Astrocyte (in vitro differentiated cells and primary cell): Measurements from ENCODE around the gene FGFRL1. TPM values are rescaled to one million over a fixed set of nuclear protein-coding genes. Genes with fewer than 3 reads are reported as not detected.
A peak's percentile ranks its signal among the peaks of the same experiment; 100 is the strongest.

Experiments used
- DNase-seq: peaks from one replicate; pipeline ENCODE4 v3.0.0-alpha.2; 2010; ENCODE audit warnings: low read depth
- FAIRE-seq: peaks from 2 replicates; lab custom pipeline; 2011; peaks lifted over from hg19 to GRCh38; lab: Jason Lieb, UNC
- H2AFZ ChIP-seq: 2 replicates; pipeline ENCODE4 v1.6.0; 2012; ENCODE audit warnings: low read depth, low read length, inconsistent platforms
- H3K27ac ChIP-seq: 2 replicates; pipeline ENCODE4 v1.5.1; 2011; ENCODE audit warnings: low read depth, low read length, inconsistent platforms
- H3K27me3 ChIP-seq: 2 replicates; pipeline ENCODE4 v1.6.0; 2011; ENCODE audit warnings: low read length, inconsistent platforms; ENCODE audit not compliant: insufficient read depth
- H3K36me3 ChIP-seq: 2 replicates; pipeline ENCODE4 v1.5.1; 2011; ENCODE audit warnings: low read length, inconsistent platforms; ENCODE audit not compliant: insufficient read depth
- H3K4me1 ChIP-seq: 2 replicates; pipeline ENCODE4 v1.5.1; 2011; ENCODE audit warnings: low read length, inconsistent platforms; ENCODE audit not compliant: insufficient read depth
- H3K4me2 ChIP-seq: 2 replicates; pipeline ENCODE4 v1.6.0; 2012; ENCODE audit warnings: low read length, inconsistent platforms
- H3K4me3 ChIP-seq: 2 replicates; pipeline ENCODE4 v1.5.1; 2011; ENCODE audit warnings: low read depth, mild to moderate bottlenecking, low read length, inconsistent platforms; ENCODE audit not compliant: insufficient read depth
- H3K79me2 ChIP-seq: 2 replicates; pipeline ENCODE4 v1.6.0; 2012; ENCODE audit warnings: mild to moderate bottlenecking, low read length, inconsistent platforms; ENCODE audit not compliant: insufficient read depth
- H3K9ac ChIP-seq: 2 replicates; pipeline ENCODE4 v1.6.0; 2012; ENCODE audit warnings: mild to moderate bottlenecking, low read length, inconsistent platforms
- H3K9me3 ChIP-seq: 2 replicates; pipeline ENCODE4 v1.5.1; 2012; ENCODE audit warnings: low read depth, mild to moderate bottlenecking, low read length, inconsistent platforms; ENCODE audit not compliant: insufficient read depth
- H4K20me1 ChIP-seq: 2 replicates; pipeline ENCODE4 v1.6.0; 2012; ENCODE audit warnings: low read length, inconsistent platforms; ENCODE audit not compliant: insufficient read depth
- H3K27ac Mint-ChIP-seq: one replicate; pipeline ENCODE4 v1.8.0; 2021; ENCODE audit warnings: mild to moderate bottlenecking, mixed read lengths; ENCODE audit not compliant: unreplicated experiment
- H3K27me3 Mint-ChIP-seq: one replicate; pipeline ENCODE4 v1.8.0; 2021; ENCODE audit warnings: low read depth, mixed read lengths; ENCODE audit not compliant: unreplicated experiment
- H3K36me3 Mint-ChIP-seq: one replicate; pipeline ENCODE4 v1.8.0; 2021; ENCODE audit warnings: low read depth, mixed read lengths; ENCODE audit not compliant: unreplicated experiment
- H3K4me1 Mint-ChIP-seq: one replicate; pipeline ENCODE4 v1.8.0; 2021; ENCODE audit warnings: low read depth, mixed read lengths; ENCODE audit not compliant: unreplicated experiment
- H3K4me3 Mint-ChIP-seq: one replicate; pipeline ENCODE4 v1.8.0; 2021; ENCODE audit warnings: mild to moderate bottlenecking, moderate library complexity, mixed read lengths; ENCODE audit not compliant: unreplicated experiment
- H3K9me3 Mint-ChIP-seq: one replicate; pipeline ENCODE4 v1.8.0; 2021; ENCODE audit warnings: mild to moderate bottlenecking, mixed read lengths; ENCODE audit not compliant: unreplicated experiment
- CTCF ChIP-seq: IDR thresholded peaks from 2 replicates; pipeline ENCODE4 v1.5.1; 2011; ENCODE audit warnings: low read depth, mild to moderate bottlenecking, inconsistent platforms, low read length, moderate library complexity; ENCODE audit not compliant: insufficient read depth
- EZH2 ChIP-seq: IDR thresholded peaks from 2 replicates; pipeline ENCODE4 v1.6.1; 2012; ENCODE audit warnings: mild to moderate bottlenecking, low read length, inconsistent platforms; ENCODE audit not compliant: insufficient read depth
- total RNA-seq: library from RNA; stranded (reverse); gene quantifications from 2 replicates; pipeline ENCODE4 v1.2.1, GENCODE V29; 2021

Gene FGFRL1
- total RNA-seq, 1 donor from 2014 or later = 64.2 TPM

- Mint-ChIP-seq H3K4me1 (peaks cover 8% of the 10 kb centered on the region), H3K9me3 (no peaks in the 10 kb centered on the region), H3K36me3 (peaks cover 3% of the 10 kb centered on the region), H3K4me3 (peak overlapping the region; percentile 94), H3K27ac (peak overlapping the region; percentile 4), H3K27me3 (peaks cover 3% of the 10 kb centered on the region)
- H3K79me2 ChIP-seq = no peaks in the 10 kb centered on the region
- DNase-seq = no peak
- peaks cover 9% of the 10 kb centered on the region for H4K20me1 ChIP-seq
- no peak for FAIRE-seq
- no peaks in the 10 kb centered on the region for H3K9me3 ChIP-seq
- H3K9ac ChIP-seq = no peak overlapping the region
- H3K4me1 ChIP-seq = peaks cover 24% of the 10 kb centered on the region
- H3K27ac ChIP-seq = no peak overlapping the region
- TF ChIP-seq CTCF (no peak), EZH2 (no peak)
- no peak overlapping the region for H3K4me3 ChIP-seq
- H2AFZ ChIP-seq = peak overlapping the region; percentile 44
- H3K36me3 ChIP-seq = no peaks in the 10 kb centered on the region
- peak overlapping the region; percentile 78 for H3K4me2 ChIP-seq
- no peaks in the 10 kb centered on the region for H3K27me3 ChIP-seq
Measured at GRCh38 chr4:985123-985830, 26.1 kb upstream of the FGFRL1 start.

- Mint-ChIP-seq H3K27me3 (no peaks in the 10 kb centered on the region), H3K36me3 (peaks cover 6% of the 10 kb centered on the region), H3K4me3 (peak overlapping the region; percentile 94), H3K4me1 (peaks cover 8% of the 10 kb centered on the region), H3K9me3 (no peaks in the 10 kb centered on the region), H3K27ac (peak overlapping the region; percentile 78)
- no peaks in the 10 kb centered on the region for H3K9me3 ChIP-seq
- FAIRE-seq = no peak
- TF ChIP-seq CTCF (no peak), EZH2 (no peak)
- H3K9ac ChIP-seq = peak overlapping the region; percentile 83
- no peaks in the 10 kb centered on the region for H3K27me3 ChIP-seq
- no peak for DNase-seq
- peak overlapping the region; percentile 80 for H3K4me3 ChIP-seq
- peaks cover 9% of the 10 kb centered on the region for H4K20me1 ChIP-seq
- H2AFZ ChIP-seq = peak overlapping the region; percentile 88
- peaks cover 24% of the 10 kb centered on the region for H3K4me1 ChIP-seq
- H3K79me2 ChIP-seq = no peaks in the 10 kb centered on the region
- H3K36me3 ChIP-seq = no peaks in the 10 kb centered on the region
- H3K27ac ChIP-seq = peak overlapping the region; percentile 31
- peak overlapping the region; percentile 99 for H3K4me2 ChIP-seq
Measured at GRCh38 chr4:986428-986878, 25.0 kb upstream of the FGFRL1 start.
